GM12873 (cell line): Measurements from ENCODE around the gene FBXL16.

Source experiments
- CTCF ChIP-seq: IDR thresholded peaks from 2 replicates; pipeline ENCODE4 v1.5.1; 2012; ENCODE audit warnings: low read depth, mild to moderate bottlenecking, moderate library complexity, low read length, control low read depth; ENCODE audit not compliant: insufficient read depth; ENCODE audit errors: missing control alignments

FBXL16 gene

GRCh38 chr16:668519-669171 lies 37.0 kb downstream of the FBXL16 start:
- TF ChIP-seq CTCF: no peak

- TF ChIP-seq CTCF: peak; percentile 83
Observed at GRCh38 chr16:667780-668518, 37.7 kb downstream of the FBXL16 start, which contains the start of gene RHOT2. TSS of gene RHOT2 (plus strand) at chr16:668132. CDS start at chr16:668200, 68 bp downstream.

GRCh38 chr16:667113-667779 lies 38.4 kb downstream of the FBXL16 start:
- no peak for TF ChIP-seq CTCF

GRCh38 chr16:666572-666971 lies 39.0 kb downstream of the FBXL16 start:
- TF ChIP-seq CTCF: no peak

- no peak for TF ChIP-seq CTCF
Observed at GRCh38 chr16:662597-662996, 43.0 kb downstream of the FBXL16 start.

- no peak for TF ChIP-seq CTCF
Observed at GRCh38 chr16:662095-662494, 43.5 kb downstream of the FBXL16 start.

GRCh38 chr16:661184-661821 lies 44.3 kb downstream of the FBXL16 start:
- no peak for TF ChIP-seq CTCF
